ENCODE measurements around the gene PPL. TPM values are rescaled to one million over a fixed set of nuclear protein-coding genes. Genes with fewer than 3 reads are reported as not detected.

The PPL gene
- total RNA-seq, 2 experiments from 2014 or later: 0.09 TPM; not detected in 1

DNA sequence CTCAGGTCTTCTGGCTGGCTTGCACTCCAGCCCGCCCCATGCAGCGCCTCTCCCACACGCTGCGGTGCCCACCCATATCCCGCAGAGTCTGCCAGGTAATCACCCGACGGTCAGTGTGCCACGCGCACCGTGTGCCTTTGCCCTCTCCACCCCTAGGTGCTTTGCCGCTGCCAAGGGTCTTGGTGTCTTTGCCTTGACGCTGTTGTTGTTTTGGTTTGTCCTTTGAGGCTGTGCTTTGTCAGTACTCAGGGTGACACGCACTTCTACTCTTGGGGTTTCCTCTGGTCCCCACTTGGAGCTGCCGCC lies 59.6 kb downstream of the PPL start:
- H3K9me3 Mint-ChIP-seq (ENCODE audit: low read depth): no peaks in the 10 kb centered on the region
- H3K4me3 Mint-ChIP-seq: no peak overlapping the region
- H3K36me3 Mint-ChIP-seq: peaks cover 20% of the 10 kb centered on the region
- no peak overlapping the region for H3K27ac Mint-ChIP-seq
- ATAC-seq: no peak
- CTCF ChIA-PET: no interaction called here
- H3K27me3 Mint-ChIP-seq: no peaks in the 10 kb centered on the region
- DNase-seq: no peak
- no peaks in the 10 kb centered on the region for H3K4me1 Mint-ChIP-seq

DNA sequence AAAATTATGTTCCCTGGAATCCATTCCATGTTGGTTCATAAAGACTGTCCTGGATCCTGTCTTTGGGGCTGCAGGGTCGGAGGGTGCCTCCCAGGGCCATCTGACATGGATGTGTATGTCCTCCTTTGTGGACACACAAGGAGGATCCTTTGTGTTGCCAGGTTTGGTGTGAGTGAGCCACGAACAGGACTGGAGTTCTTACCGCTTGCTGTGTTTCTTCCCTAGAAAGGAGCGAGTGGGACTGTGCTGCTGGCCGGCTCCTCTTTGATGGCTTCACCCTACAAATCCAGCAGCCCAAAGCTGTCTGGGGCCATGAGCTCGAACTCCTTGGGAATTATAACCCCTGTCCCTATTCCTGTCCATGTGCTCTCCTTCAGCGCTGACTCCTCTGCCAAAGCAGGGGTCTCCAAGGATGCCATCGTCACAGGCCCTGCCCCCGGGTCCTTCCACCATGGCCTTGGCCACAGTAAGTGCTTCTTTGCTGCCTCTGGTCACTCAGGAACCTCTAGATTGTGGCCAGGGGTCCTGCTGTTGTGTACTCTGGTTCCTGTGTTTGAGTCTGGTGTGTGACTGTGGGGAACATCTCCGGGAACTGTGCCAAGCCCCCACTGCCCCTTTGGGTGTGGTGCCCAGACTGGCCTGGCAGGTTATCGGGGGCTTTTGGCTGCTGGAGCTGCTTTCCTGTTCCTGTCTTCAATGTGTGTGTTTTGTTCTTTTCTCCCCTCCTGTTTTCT lies 60.1 kb downstream of the PPL start:
- Mint-ChIP-seq H3K9me3 (ENCODE audit: low read depth) (no peaks in the 10 kb centered on the region), H3K27ac (no peak overlapping the region), H3K4me1 (no peaks in the 10 kb centered on the region), H3K36me3 (peaks cover 23% of the 10 kb centered on the region), H3K27me3 (no peaks in the 10 kb centered on the region), H3K4me3 (no peak overlapping the region)
- ATAC-seq: no peak
- no peak for DNase-seq
- CTCF ChIA-PET: no interaction called here

DNA sequence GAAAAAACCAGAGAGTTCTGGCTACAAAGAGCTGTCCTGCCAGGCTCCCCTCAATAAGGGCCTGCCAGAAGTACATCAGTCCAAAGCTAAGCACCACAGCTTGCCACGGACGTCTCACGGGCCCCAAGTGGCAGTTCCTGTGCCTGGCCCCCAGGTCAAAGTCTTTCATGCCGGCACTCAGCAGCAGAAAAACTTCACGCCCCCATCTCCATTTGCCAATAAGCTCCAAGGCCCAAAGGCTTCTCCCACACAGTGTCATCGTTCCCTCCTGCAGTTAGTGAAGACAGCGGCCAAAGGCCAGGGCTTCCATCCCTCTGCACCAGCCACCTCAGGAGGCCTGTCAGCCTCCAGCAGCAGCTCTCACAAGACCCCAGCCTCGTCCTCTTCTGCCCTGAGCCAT lies 62.3 kb downstream of the PPL start:
- CTCF ChIA-PET: no interaction called here
- Mint-ChIP-seq H3K4me3 (no peak overlapping the region), H3K4me1 (no peaks in the 10 kb centered on the region), H3K9me3 (ENCODE audit: low read depth) (no peaks in the 10 kb centered on the region), H3K27ac (no peak overlapping the region), H3K27me3 (no peaks in the 10 kb centered on the region), H3K36me3 (peaks cover 35% of the 10 kb centered on the region)
- ATAC-seq: no peak
- DNase-seq: no peak

DNA sequence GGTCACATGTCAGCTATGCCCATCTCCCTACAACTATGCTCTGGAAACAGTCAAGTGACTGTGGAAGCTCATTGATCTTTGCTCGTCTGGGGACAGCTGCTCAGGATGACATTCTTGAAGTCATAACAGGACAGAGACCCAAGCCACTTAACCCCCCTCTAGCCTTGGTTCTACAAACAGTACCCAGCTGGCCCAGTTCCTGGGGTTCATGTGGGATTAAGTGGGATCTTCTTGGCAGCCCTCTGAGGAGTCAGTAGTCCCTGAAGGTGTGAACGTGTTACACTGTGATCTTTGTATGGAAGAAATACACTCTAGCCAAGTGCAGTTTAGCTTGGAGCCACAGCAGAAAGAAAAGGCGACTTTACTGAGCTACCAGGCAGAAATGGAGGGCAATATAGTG lies 63.9 kb downstream of the PPL start:
- H3K9me3 Mint-ChIP-seq (ENCODE audit: low read depth): no peaks in the 10 kb centered on the region
- ATAC-seq (no peak), DNase-seq (no peak)
- H3K36me3 Mint-ChIP-seq: peaks cover 33% of the 10 kb centered on the region
- no peak overlapping the region for H3K4me3 Mint-ChIP-seq
- no peak overlapping the region for H3K27ac Mint-ChIP-seq
- CTCF ChIA-PET: no interaction called here
- no peaks in the 10 kb centered on the region for H3K27me3 Mint-ChIP-seq
- H3K4me1 Mint-ChIP-seq: no peaks in the 10 kb centered on the region

DNA sequence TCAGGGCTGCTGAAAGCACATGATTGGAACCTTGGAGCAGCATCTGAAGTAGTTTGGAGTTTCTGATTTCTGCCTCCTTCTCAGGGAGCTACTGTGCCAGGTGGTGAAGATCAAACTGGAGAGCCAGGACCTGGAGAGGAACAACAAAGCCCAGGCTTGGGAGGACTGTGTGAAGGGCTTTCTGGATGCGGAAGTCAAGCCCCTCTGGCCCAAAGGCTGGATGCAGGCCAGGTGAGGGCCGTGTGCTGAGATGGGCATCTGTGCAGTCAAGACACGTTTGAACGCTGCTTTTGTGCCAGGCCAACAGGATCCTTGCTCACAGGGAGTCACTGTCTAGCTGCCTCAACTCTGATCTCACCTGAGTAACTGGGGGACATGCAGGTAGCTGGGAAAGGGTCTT lies 65.9 kb downstream of the PPL start:
- Mint-ChIP-seq H3K27me3 (no peaks in the 10 kb centered on the region), H3K36me3 (peaks cover 31% of the 10 kb centered on the region), H3K27ac (no peak overlapping the region), H3K4me1 (no peaks in the 10 kb centered on the region), H3K9me3 (ENCODE audit: low read depth) (no peaks in the 10 kb centered on the region), H3K4me3 (no peak overlapping the region)
- DNase-seq: no peak
- CTCF ChIA-PET: no interaction called here
- ATAC-seq: no peak

DNA sequence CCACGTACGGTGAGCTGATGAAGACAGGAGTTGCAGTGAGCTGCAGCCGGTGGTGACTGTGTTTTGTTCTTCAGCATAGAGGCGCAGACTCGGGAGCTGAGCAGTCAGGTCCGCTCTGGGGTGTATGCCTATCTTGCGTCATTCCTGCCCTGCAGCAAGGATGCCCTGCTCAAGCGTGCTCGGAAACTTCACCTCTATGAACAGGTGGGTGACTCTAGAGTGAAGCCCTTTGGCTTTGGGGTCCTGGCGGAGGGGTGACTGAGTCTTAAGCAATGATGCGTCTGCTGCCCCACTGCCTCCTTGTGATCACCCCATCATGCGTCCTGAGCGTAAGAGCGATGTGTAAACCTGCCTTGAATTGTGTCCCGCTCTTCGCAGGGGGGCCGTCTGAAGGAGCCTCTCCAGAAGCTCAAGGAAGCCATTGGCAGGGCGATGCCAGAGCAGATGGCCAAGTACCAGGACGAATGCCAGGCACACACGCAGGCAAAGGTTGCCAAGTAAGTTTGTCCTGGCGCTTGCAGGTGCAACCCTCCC lies 66.7 kb downstream of the PPL start:
- Mint-ChIP-seq H3K27ac (no peak overlapping the region), H3K4me1 (no peaks in the 10 kb centered on the region), H3K9me3 (ENCODE audit: low read depth) (no peaks in the 10 kb centered on the region), H3K27me3 (no peaks in the 10 kb centered on the region), H3K4me3 (no peak overlapping the region), H3K36me3 (peaks cover 27% of the 10 kb centered on the region)
- ATAC-seq: no peak
- CTCF ChIA-PET: no interaction called here
- no peak for DNase-seq

DNA sequence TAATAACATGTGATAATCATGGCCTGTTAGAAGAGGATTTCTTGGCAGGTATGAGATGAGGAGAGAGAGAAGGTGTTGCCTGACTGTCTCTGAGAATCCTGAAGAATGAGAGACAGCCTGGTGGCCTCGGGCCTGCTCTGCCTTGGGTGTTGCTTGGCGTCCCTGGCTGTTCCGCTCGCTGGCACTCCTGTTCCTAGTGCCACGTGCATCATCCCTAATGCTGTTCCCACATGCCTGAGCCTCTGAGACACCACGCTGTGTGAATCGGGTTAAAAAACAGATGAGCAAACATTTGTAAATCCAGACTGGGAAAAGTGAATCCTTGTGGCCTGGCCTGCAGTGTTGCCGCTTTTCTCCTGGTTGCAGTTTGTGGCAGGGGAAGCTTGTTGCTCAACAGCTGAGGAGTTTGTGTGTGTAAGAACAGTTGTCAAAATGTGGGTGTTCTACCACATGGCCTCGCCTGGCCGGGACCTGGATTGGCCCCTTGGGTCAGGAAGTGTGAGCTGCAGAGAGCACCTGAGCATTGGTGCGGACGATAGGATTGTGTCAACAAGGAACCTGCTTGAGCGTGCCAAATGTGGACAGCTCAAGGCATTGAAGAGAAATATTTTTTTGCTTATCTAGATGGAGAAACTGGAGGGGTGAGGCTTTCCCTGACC lies 67.7 kb downstream of the PPL start:
- Mint-ChIP-seq H3K4me1 (no peaks in the 10 kb centered on the region), H3K27ac (no peak overlapping the region), H3K9me3 (ENCODE audit: low read depth) (no peaks in the 10 kb centered on the region), H3K36me3 (peaks cover 22% of the 10 kb centered on the region), H3K4me3 (no peak overlapping the region), H3K27me3 (no peaks in the 10 kb centered on the region)
- CTCF ChIA-PET: no interaction called here
- DNase-seq (no peak), ATAC-seq (no peak)

DNA sequence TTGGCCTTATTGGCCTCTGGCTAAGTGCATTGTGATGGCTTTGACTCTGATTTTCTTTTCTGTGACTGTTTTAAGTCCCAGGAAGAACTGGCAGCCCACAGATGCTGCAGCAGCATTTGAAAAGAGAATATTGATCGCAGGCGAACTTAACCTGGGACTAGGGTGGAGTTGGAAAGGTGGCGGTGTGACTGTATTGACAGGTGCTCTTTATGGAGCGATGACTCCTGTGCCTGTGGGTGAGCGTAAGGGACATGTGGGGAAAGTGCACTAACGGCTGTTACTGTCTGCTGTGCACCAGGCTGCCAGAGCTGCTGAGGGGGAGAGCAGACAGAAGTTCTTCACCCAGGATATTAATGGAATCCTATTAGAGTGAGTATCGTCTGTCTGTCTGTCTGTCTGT lies 68.4 kb downstream of the PPL start:
- Mint-ChIP-seq H3K27ac (no peak overlapping the region), H3K4me1 (no peaks in the 10 kb centered on the region), H3K9me3 (ENCODE audit: low read depth) (no peaks in the 10 kb centered on the region), H3K27me3 (no peaks in the 10 kb centered on the region), H3K4me3 (no peak overlapping the region), H3K36me3 (peaks cover 22% of the 10 kb centered on the region)
- CTCF ChIA-PET: no interaction called here
- ATAC-seq (no peak), DNase-seq (no peak)

DNA sequence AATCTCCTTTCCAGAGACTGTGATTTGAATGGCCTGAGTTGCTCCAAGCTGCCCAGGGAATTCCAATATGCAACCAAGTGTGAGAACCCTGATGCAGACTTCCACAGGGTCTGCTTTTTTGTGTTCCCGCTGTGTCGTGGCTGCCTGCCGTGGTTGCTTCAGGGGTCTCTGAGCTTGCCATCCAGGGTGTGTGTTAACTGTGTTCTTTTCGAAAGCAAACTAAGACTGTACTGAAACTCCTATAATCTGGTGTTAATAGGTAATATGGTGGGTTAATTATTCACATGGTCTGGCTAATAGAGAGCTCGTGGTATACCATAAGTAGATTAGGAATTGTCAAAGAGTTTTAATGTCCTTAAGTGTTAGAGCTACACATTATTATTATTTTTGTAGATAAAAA lies 68.9 kb downstream of the PPL start:
- H3K4me1 Mint-ChIP-seq: no peaks in the 10 kb centered on the region
- peaks cover 21% of the 10 kb centered on the region for H3K36me3 Mint-ChIP-seq
- no peak overlapping the region for H3K27ac Mint-ChIP-seq
- CTCF ChIA-PET: no interaction called here
- H3K9me3 Mint-ChIP-seq (ENCODE audit: low read depth): no peaks in the 10 kb centered on the region
- no peaks in the 10 kb centered on the region for H3K27me3 Mint-ChIP-seq
- H3K4me3 Mint-ChIP-seq: no peak overlapping the region
- no peak for ATAC-seq
- DNase-seq: no peak

DNA sequence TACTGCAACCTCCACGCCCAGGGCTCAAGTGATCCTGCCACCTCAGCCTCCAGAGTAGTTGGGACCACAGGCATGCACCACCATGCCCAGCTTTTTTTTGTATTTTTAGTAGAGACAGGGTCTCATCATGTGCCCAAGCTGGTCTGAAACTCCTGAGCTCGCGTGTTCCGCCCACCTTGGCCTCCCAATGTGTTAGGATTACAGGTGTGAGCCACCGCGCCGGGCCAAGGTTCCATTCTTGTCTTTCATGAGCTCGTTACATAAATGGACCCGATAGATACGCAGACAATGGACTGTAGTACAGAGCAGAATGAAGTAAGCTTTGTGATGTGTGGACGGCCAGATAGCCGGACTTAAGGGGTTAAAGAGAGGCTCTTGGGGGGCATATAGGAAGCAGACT lies 70.4 kb downstream of the PPL start:
- Mint-ChIP-seq H3K4me1 (peaks cover 5% of the 10 kb centered on the region), H3K36me3 (peaks cover 18% of the 10 kb centered on the region), H3K4me3 (no peak overlapping the region), H3K27me3 (no peaks in the 10 kb centered on the region), H3K9me3 (ENCODE audit: low read depth) (no peaks in the 10 kb centered on the region), H3K27ac (no peak overlapping the region)
- no peak for ATAC-seq
- DNase-seq: no peak
- CTCF ChIA-PET: no interaction called here

DNA sequence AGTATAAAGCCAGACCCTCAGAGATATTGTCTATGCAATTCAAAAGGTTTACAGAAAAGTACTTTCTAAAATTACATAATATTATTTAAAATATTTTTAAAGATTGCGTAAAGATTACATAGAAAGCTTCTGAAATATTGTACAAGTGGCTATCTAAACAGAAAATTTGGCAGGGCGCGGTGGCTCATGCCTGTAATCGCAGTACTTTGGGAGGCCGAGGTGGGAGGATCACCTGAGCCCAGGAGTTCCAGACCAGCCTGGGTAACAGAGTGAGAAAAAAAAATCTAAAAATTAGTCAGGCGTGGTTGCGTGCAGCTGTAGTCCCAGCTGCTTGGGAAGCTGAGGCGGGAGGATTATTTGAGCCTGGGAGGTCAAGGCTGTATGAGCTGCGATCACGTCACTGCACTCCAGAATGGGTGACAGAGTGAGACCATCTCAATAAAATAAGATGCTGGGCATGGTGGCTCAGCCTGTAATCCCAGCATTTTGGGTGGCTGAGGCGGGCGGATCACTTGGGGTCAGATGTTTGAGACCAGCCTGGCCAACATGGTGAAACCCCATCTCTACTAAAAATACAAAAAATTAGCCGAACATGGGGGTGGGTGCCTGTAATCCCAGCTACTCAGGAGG lies 71.6 kb downstream of the PPL start:
- Mint-ChIP-seq H3K36me3 (peaks cover 19% of the 10 kb centered on the region), H3K27ac (no peak overlapping the region), H3K9me3 (ENCODE audit: low read depth) (no peaks in the 10 kb centered on the region), H3K4me3 (no peak overlapping the region), H3K27me3 (no peaks in the 10 kb centered on the region), H3K4me1 (peaks cover 5% of the 10 kb centered on the region)
- no peak for DNase-seq
- no peak for ATAC-seq
- CTCF ChIA-PET: no interaction called here

DNA sequence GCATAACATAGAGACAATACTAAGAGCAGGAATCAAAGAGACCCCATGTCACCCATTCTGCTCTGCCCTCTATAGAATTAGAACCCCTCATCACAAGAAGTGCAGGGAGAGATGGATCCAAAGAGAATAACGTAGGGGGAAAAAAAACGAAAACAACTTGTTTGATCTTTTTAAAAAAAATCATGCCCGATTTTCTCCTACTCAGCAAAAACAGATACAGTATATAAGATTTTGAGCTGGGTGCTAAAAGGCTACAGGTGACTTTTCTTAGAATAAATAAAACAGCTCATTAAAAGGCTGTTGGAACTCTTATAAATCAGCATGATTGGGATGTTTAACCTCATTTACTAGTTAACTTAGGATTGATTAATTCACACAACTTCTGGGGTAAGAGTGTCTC lies 72.2 kb downstream of the PPL start:
- CTCF ChIA-PET: no interaction called here
- ATAC-seq (no peak), DNase-seq (no peak)
- H3K4me1 Mint-ChIP-seq: peaks cover 5% of the 10 kb centered on the region
- peaks cover 21% of the 10 kb centered on the region for H3K36me3 Mint-ChIP-seq
- H3K9me3 Mint-ChIP-seq (ENCODE audit: low read depth): no peaks in the 10 kb centered on the region
- no peaks in the 10 kb centered on the region for H3K27me3 Mint-ChIP-seq
- H3K4me3 Mint-ChIP-seq: no peak overlapping the region
- H3K27ac Mint-ChIP-seq: no peak overlapping the region

DNA sequence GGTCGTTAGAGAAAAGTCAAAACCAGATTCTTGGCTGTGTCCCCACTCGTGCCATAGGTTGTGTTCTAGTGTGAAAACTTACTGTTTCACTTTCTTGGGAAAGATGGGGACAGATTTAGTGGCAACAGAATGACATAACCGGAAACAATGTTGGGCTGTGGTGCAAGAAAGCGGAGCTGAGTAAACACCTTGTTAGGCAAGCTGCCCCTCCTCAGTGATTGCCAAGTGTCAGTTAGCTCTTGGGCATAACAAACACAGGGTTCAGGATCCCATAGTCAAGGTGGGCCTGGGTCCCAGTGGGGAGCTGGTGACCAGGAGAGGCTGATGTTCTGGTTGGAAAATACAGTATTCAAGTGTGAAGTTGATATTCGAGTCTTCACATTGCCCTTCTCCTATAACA lies 74.3 kb downstream of the PPL start:
- no peak for ATAC-seq

DNA sequence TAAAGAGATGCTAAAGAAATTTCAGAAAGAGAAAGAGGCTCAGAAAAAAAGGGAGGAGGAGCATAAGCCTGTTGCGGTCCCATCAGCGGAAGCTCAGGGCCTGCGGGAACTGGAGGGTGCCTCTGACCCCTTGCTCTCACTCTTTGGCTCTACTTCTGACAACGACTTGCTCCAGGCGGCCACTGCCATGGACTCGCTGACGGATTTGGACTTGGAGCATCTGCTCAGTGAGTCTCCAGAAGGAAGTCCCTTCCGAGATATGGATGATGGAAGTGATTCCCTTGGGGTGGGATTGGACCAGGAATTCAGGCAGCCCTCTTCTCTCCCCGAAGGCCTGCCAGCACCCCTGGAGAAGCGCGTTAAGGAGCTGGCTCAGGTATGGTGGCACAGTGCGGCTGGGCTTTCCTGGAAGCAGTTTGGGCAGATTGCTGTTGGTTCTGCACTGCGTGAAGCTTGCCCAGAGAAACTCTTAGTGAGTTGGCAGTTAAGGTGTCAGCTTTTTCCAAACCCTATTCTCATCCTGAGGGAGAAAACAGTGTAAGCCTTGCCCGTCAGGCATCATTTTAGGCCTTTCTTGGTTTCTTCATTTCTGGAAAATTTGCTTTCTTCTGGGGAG lies 76.1 kb downstream of the PPL start:
- H3K4me1 Mint-ChIP-seq: peaks cover 5% of the 10 kb centered on the region
- no peak overlapping the region for H3K4me3 Mint-ChIP-seq
- H3K27ac Mint-ChIP-seq: no peak overlapping the region
- H3K27me3 Mint-ChIP-seq: no peaks in the 10 kb centered on the region
- DNase-seq (no peak), ATAC-seq (no peak)
- peaks cover 44% of the 10 kb centered on the region for H3K36me3 Mint-ChIP-seq
- no peaks in the 10 kb centered on the region for H3K9me3 Mint-ChIP-seq (ENCODE audit: low read depth)
- CTCF ChIA-PET: interaction anchor here (0.6 kb wide), 1 partner anchor 95 kb away, joined by 3 read pairs; no protein-coding TSS in a partner anchor

More for the DNA sequence above, 74.3 kb downstream of the PPL start:
- CTCF ChIA-PET: no interaction called here
- Mint-ChIP-seq H3K27me3 (no peaks in the 10 kb centered on the region), H3K36me3 (peaks cover 39% of the 10 kb centered on the region), H3K4me3 (no peak overlapping the region), H3K4me1 (peaks cover 5% of the 10 kb centered on the region), H3K27ac (no peak overlapping the region), H3K9me3 (ENCODE audit: low read depth) (no peaks in the 10 kb centered on the region)
- DNase-seq: no peak

Measured in activated CD8-positive, alpha-beta memory T cell treated with anti-CD3 and anti-CD28 coated beads, Interleukin-2, amount 10 ng/mL, durations not matched to agents 7 days and 5 days (primary cell).